MG63 (cell line): Measurements from ENCODE around the gene SOBP. TPM values are rescaled to one million over a fixed set of nuclear protein-coding genes. Genes with fewer than 3 reads are reported as not detected.
A peak's percentile ranks its signal among the peaks of the same experiment; 100 is the strongest.

ENCODE experiments used
- DNase-seq: peaks from one replicate; pipeline ENCODE4 v3.0.0-alpha.2; 2020
- H3K27me3 ChIP-seq: fragments of 250-450 bp; sonication (Bioruptor Pico); 2 replicates; pipeline ENCODE4 v1.5.1; 2020; ENCODE audit warnings: mild to moderate bottlenecking, moderate library complexity
- H3K36me3 ChIP-seq: fragments of 250-450 bp; sonication (Bioruptor Pico); 2 replicates; pipeline ENCODE4 v1.5.1; 2020; ENCODE audit warnings: mild to moderate bottlenecking, moderate library complexity
- H3K4me3 ChIP-seq: fragments of 250-450 bp; sonication (Bioruptor Pico); 2 replicates; pipeline ENCODE4 v1.5.1; 2020; ENCODE audit warnings: mild to moderate bottlenecking, moderate library complexity
- H3K9me3 ChIP-seq: fragments of 250-450 bp; sonication (Bioruptor Pico); 2 replicates; pipeline ENCODE4 v1.5.1; 2020; ENCODE audit warnings: mild to moderate bottlenecking, moderate library complexity
- total RNA-seq: library from RNA; depleted of rRNA; stranded (reverse); fragments of >200 nt; shearing (Covaris generic); gene quantifications from 2 replicates; pipeline ENCODE4 v1.2.3, GENCODE V29; 2014; ENCODE audit warnings: low replicate concordance

Gene SOBP
- total RNA-seq, 1 experiment from 2014 or later, result 0.69 TPM

DNA sequence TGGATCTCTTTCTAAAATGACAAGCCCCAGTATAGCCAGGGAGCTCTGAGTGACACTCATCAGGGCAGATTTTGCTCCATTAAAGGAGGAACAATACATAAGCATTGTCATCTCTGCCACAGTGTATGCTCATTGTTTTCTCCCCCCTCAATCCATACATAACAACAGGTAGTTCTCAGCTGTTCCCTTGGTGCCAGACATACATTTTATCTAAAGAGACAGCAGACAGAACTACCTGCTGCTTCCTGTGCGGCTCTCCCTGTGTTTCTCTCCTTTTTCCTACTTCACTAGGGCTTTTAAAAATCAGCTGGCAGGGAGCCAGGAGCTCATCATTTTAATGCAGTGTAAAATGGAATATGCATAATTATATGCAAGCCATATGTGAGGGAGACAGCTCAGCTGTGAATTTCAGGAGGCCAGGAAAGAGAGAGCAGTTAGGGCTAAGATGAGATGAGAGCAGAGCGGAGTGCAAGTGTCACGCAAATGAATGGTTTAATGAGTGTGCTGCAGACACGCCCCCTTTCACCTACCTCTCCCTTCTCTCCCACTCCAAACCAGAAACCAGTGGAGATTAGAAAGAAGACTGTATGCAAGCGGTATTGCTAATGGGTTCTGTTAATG is 96.0 kb downstream of the SOBP start:
- DNase-seq, result no peak
- Histone ChIP-seq H3K9me3 (no peaks in the 10 kb centered on the region), H3K27me3 (peaks cover 6% of the 10 kb centered on the region; the same call in 1 of the 2 replicates), H3K4me3 (no peak overlapping the region), H3K36me3 (no peaks in the 10 kb centered on the region)

DNA sequence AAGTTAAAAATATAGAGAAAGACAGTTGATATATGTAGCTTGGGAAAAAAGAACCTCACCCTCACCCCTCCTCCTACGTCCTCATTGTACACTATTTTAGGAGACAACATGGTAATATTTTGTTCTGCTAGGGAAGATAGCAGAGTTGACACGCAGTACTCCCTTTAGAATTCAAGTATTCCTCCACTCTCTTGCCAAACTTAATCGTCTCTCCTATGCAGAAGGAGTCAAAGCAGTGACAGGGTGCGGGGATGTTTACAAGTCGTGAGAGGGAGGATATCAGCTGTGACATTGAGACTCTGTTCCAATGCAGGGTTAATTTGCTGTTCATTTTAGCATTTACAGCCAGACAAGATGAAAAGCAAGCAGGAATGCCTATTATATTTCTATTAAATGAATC is 97.5 kb downstream of the SOBP start:
- Histone ChIP-seq H3K9me3 (no peaks in the 10 kb centered on the region), H3K36me3 (no peaks in the 10 kb centered on the region), H3K4me3 (no peak overlapping the region), H3K27me3 (peaks cover 6% of the 10 kb centered on the region)
- no peak for DNase-seq

DNA sequence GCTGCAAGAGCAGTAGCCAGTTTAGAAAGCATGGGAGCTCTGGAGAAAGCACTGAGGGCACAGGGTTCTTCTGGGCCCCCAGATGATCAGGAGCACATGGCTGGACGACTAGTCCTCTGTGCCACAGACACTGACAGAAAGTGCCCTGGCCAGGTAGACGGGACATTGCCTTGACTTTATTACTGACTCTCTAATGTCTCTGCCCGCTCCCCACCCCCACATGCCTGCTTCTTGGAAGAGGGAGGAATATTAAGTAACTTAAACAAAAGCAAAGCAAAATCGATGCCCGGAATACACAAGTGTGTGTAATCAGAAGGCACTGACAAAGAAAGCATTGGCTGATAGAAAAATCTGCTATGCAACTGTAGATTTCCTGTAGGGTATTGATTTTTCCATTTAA is 99.3 kb downstream of the SOBP start:
- no peaks in the 10 kb centered on the region for H3K9me3 ChIP-seq
- H3K36me3 ChIP-seq, result no peaks in the 10 kb centered on the region
- no peak for DNase-seq
- H3K27me3 ChIP-seq, result peaks cover 9% of the 10 kb centered on the region
- H3K4me3 ChIP-seq, result no peak overlapping the region

DNA sequence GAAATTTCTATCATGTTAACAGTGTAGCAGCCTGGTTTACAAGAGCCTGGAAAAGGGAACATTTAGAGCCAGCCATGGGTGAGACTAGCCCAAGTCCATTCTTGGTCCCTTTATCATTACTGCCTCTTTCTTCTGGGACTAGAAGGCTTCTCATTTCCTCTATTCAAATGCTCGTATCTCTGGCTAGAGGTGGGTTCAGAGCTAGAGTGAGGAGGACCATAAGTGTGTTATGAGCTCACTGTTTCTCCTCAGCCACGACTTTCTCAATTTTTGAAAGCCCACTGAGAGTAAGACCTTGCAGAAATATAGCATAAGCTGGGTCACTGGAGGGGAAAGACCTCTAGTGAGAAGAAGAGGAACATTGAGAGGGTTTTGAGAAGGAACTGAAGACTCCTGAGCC is 100.0 kb downstream of the SOBP start:
- Histone ChIP-seq H3K27me3 (peaks cover 9% of the 10 kb centered on the region), H3K9me3 (no peaks in the 10 kb centered on the region), H3K4me3 (no peak overlapping the region), H3K36me3 (no peaks in the 10 kb centered on the region)
- DNase-seq, result no peak

DNA sequence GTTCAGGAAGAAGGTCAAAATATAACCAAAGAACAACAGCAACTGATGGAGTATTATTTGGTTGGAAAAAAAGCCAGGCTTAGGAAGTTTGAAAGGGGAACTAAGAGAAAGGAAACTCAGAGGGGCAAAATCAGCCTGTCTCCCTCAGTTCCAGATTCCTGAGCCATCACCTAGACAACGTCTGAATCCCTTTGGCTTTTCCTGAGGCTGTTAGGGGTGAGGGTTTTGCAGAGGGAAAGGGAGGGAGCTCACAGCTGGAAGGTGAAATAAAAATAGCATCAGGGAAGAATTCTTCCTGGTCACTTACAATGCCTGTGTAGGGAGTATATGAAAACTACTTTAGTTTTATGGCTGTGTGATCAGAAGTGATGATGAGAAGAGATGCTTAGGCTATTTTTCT is 100.5 kb downstream of the SOBP start:
- no peak for DNase-seq
- H3K4me3 ChIP-seq, result no peak overlapping the region
- H3K9me3 ChIP-seq, result no peaks in the 10 kb centered on the region
- peaks cover 9% of the 10 kb centered on the region for H3K27me3 ChIP-seq
- no peaks in the 10 kb centered on the region for H3K36me3 ChIP-seq

DNA sequence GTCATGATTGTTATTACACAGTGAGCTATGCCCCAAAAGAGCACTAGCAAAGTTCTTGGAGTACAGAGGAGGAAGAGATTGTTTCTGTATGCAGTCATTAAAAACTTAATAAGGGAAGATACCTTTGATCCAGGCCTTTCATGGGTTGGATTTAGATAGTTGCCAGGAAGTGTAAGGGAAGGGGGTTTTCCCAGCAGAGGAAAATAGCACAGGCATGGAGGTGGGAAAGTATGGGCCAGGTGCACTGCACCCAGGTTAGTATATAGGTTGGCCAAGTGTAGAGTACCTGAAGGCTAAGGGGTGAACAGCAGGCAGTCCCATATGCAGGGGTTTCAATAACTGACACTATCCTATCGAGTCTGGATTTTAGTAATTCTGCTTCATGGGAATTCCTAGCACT is 101.4 kb downstream of the SOBP start:
- Histone ChIP-seq H3K9me3 (no peaks in the 10 kb centered on the region), H3K36me3 (no peaks in the 10 kb centered on the region), H3K4me3 (no peak overlapping the region), H3K27me3 (peaks cover 9% of the 10 kb centered on the region)
- DNase-seq, result no peak

DNA sequence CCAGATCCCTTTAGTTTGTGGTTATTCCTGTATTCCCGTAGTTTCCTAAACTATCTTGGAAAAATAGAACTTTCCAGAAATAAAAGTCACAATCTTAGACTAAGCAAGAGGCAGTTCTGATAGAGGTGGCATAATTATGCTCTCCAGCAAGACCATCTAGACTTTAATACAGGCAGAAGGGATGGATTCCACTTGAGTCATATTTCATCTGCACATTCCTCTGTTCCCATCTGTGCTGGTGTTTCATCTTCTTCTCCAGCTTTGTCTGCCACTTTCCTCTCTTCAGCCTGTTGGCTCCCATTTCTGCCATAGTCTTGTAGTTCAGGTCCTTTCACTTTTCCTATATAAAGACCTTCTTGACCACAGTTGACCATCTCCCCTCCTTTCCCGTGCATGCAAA is 102.9 kb downstream of the SOBP start:
- DNase-seq, result no peak
- peaks cover 6% of the 10 kb centered on the region for H3K27me3 ChIP-seq
- H3K4me3 ChIP-seq, result no peak overlapping the region
- H3K36me3 ChIP-seq, result no peaks in the 10 kb centered on the region
- no peaks in the 10 kb centered on the region for H3K9me3 ChIP-seq

DNA sequence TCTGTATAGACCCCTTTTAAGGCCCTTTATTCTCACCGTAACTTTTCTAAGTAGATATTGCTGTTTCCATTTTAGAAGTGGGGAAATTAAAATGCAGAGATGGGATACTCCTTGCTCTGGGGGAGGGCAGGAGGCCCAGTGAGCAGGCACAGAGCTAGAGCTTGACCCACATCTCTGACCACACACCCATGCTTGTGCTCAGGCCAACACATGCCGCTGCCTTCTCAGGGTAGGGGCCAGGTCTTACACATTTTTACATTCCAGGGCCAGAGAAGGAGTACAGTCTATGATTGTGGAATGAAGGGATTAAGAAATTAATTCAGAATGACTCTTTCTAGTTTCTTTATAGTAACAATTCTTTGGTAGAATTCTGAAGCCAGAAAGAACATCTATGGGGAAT is 104.8 kb downstream of the SOBP start:
- no peak overlapping the region for H3K4me3 ChIP-seq
- peaks cover 2% of the 10 kb centered on the region for H3K27me3 ChIP-seq
- no peaks in the 10 kb centered on the region for H3K36me3 ChIP-seq
- no peaks in the 10 kb centered on the region for H3K9me3 ChIP-seq
- DNase-seq, result no peak

DNA sequence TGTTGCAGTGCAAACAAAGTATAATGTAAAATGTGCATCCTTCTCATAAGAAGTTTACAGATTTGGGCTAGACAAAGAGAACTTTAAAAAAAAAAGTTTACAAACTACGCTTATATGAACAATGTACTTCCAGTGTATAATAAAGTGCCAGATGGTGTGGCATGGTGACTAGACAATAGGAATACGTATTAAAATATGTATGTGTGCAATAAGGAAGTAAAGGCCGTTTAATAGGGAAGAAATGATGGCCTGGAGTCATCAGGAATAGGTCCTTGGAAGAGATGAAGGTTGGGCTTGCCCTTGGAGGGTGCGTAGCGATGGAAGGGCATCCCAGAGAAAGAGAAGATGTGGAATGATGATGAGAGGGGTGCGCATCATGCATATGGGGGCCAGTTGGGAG is 108.2 kb downstream of the SOBP start:
- Histone ChIP-seq H3K9me3 (no peaks in the 10 kb centered on the region), H3K27me3 (no peaks in the 10 kb centered on the region; the same call in 1 of the 2 replicates), H3K36me3 (no peaks in the 10 kb centered on the region), H3K4me3 (no peak overlapping the region)
- no peak for DNase-seq

DNA sequence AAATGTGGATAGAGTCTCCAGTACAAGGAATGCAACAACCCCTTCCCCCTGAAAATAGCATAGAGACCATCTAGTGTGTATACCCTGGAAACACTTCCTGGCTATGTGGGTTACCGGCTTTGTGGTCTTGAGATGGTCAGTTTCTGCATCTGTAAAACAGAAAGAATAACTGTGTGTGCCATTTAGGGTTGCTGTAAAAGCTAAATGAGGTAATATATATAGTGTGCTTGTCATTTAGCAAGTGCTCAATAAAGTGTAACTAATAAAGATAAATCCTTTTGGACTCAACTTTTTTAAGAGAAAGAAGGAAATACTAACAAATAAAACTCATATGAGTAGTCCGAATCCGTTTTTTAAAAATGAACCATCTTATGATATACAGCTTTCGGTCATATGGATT is 109.1 kb downstream of the SOBP start:
- H3K9me3 ChIP-seq, result no peaks in the 10 kb centered on the region
- no peak overlapping the region for H3K4me3 ChIP-seq
- no peak for DNase-seq
- no peaks in the 10 kb centered on the region for H3K27me3 ChIP-seq
- H3K36me3 ChIP-seq, result no peaks in the 10 kb centered on the region

DNA sequence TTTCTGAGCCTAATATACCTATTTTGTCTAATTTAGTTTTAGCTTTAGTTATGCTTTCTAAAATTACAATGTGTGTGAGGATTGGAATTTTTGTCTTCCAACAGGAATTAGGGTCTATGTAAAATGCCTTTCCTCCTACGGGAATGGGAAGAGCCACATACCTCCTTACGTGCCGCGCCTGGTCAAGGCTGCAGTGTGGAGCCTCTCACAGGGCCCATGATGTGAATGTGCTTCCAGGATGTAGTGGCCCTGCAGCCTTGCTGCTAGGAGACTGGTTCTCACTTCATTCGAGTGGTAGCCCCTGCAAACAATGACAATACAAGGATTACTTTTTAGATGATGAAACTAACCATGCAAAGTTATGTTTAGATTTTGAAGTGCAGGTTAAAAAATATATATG is 110.2 kb downstream of the SOBP start:
- DNase-seq, result no peak
- Histone ChIP-seq H3K36me3 (no peaks in the 10 kb centered on the region), H3K27me3 (no peaks in the 10 kb centered on the region), H3K4me3 (no peak overlapping the region), H3K9me3 (no peaks in the 10 kb centered on the region)

DNA sequence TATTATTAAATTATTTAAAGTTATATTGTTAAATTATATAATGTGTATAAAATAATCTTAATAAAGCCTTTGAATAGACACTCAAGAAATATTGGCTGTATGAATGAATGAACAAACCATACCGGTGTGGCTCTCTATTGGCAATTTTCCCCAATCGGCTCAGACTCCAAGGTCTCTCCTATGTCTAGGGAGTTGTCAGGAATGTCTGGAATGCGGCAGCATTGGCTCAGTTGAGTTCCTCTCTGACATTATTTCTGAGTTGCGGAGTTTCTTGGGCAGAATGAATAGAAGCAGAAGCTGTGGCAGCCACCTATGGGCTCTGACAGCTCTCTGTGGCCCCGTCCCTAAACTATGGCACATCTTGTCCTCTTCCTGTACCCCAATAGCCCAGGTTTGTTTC is 111.0 kb downstream of the SOBP start:
- Histone ChIP-seq H3K9me3 (no peaks in the 10 kb centered on the region), H3K4me3 (no peak overlapping the region), H3K36me3 (no peaks in the 10 kb centered on the region), H3K27me3 (no peaks in the 10 kb centered on the region)
- DNase-seq, result peak; percentile 65

DNA sequence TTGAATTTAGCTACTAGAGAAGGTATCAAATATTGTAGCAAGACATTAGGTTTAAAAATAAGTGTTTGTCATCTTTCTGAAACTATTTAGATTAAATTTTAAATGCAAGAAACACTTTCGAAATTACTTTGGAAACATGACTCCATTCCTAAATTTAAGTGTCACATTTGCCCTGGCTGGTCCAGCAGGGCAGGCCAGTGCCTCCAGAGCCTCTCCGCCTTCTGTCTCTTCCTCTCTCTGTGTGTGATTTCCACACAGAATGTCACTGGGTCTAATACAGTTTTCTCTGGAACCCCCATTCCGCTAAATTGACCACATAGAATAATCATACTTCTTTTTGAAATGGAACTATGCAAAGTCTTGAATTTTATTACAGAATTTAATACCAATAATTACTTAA is 111.5 kb downstream of the SOBP start:
- H3K9me3 ChIP-seq, result no peaks in the 10 kb centered on the region
- no peak for DNase-seq
- H3K4me3 ChIP-seq, result no peak overlapping the region
- no peaks in the 10 kb centered on the region for H3K27me3 ChIP-seq
- no peaks in the 10 kb centered on the region for H3K36me3 ChIP-seq

DNA sequence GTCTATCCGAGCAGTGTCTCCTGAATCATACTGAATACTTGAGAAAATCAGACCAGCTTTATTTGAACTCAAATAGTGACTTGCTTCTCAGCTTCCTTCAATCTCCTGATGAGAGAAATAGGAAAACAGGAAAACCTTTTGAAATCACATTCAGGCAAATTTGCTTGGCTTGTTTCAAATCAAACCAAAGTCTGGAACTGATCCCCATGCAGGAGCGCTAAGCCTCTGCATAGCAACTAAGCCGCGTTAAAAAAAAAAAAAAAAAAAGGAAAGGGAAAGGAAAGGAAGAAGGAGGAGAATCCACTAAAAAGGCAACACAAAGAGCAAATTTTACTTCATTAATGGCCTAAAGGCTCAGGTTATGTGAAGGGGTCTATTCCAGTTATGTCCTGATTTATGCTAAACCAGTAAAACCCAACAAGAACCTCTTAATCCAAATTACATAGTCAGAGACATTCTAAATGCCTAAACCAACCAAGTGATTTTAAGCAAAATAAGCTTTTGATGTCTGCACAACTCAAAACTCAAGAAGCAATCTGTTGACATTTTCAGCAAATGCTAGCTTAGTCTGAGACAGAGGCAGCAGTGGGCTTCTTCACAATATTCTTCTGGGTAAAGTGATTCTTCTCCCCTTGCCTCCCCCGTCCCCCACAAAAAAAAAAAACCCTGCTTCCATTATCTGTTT is 112.5 kb downstream of the SOBP start:
- Histone ChIP-seq H3K9me3 (no peaks in the 10 kb centered on the region), H3K4me3 (no peak overlapping the region), H3K27me3 (no peaks in the 10 kb centered on the region), H3K36me3 (no peaks in the 10 kb centered on the region)
- no peak for DNase-seq

DNA sequence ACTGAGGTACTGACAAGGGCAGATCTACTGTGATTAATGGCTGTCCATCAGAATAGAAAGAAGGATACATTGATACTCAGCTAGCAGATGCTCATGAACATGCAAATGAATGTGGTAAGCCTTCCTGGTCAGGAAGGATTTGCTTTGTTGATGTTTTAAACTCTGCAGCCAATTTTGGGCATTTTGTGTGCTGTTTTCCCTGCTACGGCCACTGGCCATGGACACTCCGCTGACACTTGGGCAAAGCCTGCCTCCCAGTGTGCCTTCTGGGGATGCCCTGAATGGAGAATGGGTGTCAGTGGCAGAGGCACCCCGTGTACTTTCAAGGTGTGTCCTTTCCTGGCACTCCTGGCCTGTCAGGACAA is 113.1 kb downstream of the SOBP start:
- DNase-seq, result no peak
- Histone ChIP-seq H3K4me3 (no peak overlapping the region), H3K36me3 (no peaks in the 10 kb centered on the region), H3K9me3 (no peaks in the 10 kb centered on the region), H3K27me3 (no peaks in the 10 kb centered on the region)

DNA sequence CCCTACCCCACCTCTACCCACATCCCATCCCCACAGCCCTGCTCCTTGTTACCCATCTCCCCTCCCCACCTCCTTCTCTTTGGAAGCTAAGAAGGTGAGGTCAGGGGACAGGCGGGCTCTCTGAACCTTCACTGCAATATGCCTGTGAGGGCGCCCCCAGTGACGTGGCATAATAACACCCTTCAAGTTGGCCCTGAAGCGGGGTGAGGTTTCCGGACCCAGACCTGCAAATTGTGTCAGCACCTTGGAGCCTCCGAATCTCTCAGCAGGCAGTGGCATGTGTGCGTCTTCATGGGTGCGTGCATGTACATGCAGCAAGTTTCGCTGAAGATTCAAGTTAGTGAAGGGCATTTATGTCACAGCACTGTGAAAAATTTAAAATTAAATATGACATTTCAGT is 114.6 kb downstream of the SOBP start:
- DNase-seq, result no peak
- no peak overlapping the region for H3K4me3 ChIP-seq
- H3K27me3 ChIP-seq, result no peaks in the 10 kb centered on the region
- no peaks in the 10 kb centered on the region for H3K36me3 ChIP-seq
- H3K9me3 ChIP-seq, result no peaks in the 10 kb centered on the region

DNA sequence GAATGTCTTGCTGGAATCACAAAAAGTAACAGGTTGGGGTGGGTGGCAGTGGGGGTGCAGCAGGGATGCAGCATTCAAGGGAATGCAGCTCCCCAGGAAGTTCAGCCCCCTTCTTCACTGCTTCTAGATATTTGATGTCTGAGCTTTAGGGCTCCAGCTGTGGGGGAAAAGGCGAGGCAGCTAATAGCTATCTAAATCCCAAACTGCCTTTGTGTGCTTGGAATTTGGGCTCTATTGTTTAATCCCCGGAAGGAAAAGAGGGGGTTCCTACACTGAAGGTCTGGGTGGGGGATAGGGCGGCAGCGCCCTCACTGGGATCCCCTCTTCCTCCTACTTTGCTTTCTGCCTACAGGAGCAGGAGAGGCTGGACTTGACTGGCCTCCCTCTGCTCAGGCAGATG is 116.5 kb downstream of the SOBP start:
- Histone ChIP-seq H3K27me3 (no peaks in the 10 kb centered on the region), H3K9me3 (no peaks in the 10 kb centered on the region), H3K4me3 (no peak overlapping the region), H3K36me3 (no peaks in the 10 kb centered on the region)
- DNase-seq, result no peak

DNA sequence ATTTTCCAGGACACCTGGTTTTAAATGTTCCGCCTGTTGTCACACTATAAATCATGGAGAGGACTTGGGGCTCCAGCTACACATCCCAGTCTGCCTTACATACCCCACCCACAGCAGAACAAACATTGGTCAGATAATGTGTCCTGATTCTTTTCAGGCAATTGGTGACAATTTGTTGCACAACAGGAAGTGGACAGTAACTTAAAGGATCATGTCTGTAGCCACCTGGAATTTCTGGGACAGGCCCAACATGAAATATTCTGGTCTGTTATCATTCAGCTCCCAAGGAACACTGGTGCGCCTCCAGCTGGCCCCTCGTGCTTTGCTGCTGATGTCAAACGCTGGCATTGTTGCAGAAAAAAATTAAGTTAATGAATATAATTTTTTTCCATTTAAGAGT is 117.2 kb downstream of the SOBP start:
- H3K4me3 ChIP-seq, result no peak overlapping the region
- H3K9me3 ChIP-seq, result no peaks in the 10 kb centered on the region
- H3K27me3 ChIP-seq, result no peaks in the 10 kb centered on the region
- no peak for DNase-seq
- H3K36me3 ChIP-seq, result no peaks in the 10 kb centered on the region
